ENCODE measurements around the gene RNF14. TPM values are rescaled to one million over a fixed set of nuclear protein-coding genes. Genes with fewer than 3 reads are reported as not detected.
A peak's percentile ranks its signal among the peaks of the same experiment; 100 is the strongest.

RNF14 gene
- total and polyA plus RNA-seq, 9 of the 15 experiments (the other 6 are each of a cell fraction or from before 2014, with no cell fraction given), result 36.3 to 140 (median 75.1) TPM

DNA sequence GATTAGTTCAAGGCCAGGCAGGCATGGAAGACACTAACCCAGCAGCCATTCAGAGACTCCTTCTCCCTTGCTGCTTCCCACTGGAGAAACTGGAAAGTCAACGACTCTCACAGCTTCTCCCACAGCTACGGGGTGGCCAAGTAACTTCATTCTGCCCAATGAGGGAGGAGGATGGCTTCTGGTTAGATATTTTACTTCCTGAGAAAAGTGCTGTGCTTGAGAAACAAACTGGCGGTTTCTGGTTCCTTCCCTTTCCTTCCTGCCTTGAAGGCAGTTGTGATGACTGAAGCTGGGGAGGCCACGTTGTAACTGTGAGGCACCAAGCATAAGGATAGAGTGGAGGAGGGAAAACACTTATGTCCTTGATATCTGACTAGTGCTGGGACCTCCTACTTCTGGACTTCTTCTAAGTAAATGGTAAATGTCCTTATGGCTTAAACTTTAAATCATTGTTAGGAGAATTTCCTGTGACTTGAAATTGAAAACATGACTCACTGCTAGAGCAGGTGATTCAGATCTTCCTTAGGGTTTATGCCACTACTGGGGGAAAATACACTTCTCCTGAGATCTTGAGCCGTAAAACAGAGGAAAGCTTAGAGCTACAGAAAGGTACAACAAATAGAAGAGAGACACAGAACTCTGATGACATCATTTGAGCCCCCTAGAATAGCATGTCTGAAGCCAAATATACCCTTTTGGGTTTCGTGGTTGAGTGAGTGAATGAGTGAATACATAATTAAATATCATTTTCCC lies 47.1 kb downstream of the RNF14 start (continued):
- TF ChIP-seq ZNF280A (IDR thresholded peaks at IDR 0.05; ENCODE audit: low read depth, partially characterized antibody) (no peak), KHSRP (IDR thresholded peaks at IDR 0.05) (no peak), ETV1 (tag; conservative IDR thresholded peaks at IDR 0.05; ENCODE audit: low read depth) (peak; percentile 36; the same call in 1 of the 2 replicates), NFATC3 (IDR thresholded peaks at IDR 0.05) (peak; percentile 51; the same call in 1 of the 2 replicates), ZNF584 (CRISPR knock-in tag; IDR thresholded peaks at IDR 0.05; ENCODE audit: low read depth) (no peak), KDM5B (IDR thresholded peaks at IDR 0.05; ENCODE audit: insufficient replicate concordance, low read depth, low read length) (no peak), SLC30A9 (CRISPR knock-in tag; IDR thresholded peaks at IDR 0.05) (no peak), CREM (IDR thresholded peaks at IDR 0.05; ENCODE audit: low read depth) (no peak), ZNF695 (CRISPR knock-in tag; IDR thresholded peaks at IDR 0.05) (no peak), ZNF507 (tag; conservative IDR thresholded peaks at IDR 0.05) (no peak), ZNF41 (CRISPR knock-in tag; conservative IDR thresholded peaks at IDR 0.05) (no peak), NFRKB (IDR thresholded peaks at IDR 0.05; ENCODE audit: low read depth) (no peak), TBL1XR1 (IDR thresholded peaks at IDR 0.05; ENCODE audit: low read length in 2 of 2) (no peak), MLX (CRISPR knock-in tag; conservative IDR thresholded peaks at IDR 0.05) (no peak), MCM2 (IDR thresholded peaks at IDR 0.05; ENCODE audit: low read depth) (no peak), CEBPG (CRISPR knock-in tag; IDR thresholded peaks at IDR 0.05) (no peak), CEBPG (tag; conservative IDR thresholded peaks at IDR 0.05 in 1 of 2, IDR thresholded peaks at IDR 0.05 in 1 of 2) (no peak; a peak in 1 of 4 replicates), YBX1 (IDR thresholded peaks at IDR 0.05) (no peak), MAFK (IDR thresholded peaks at IDR 0.05; ENCODE audit: low read length) (no peak), SRSF7 (optimal IDR thresholded peaks at IDR 0.05; ENCODE audit: low read depth, low read length) (no peak), ZKSCAN3 (CRISPR knock-in tag; IDR thresholded peaks at IDR 0.05) (no peak)
- TF ChIP-seq, protein P1, sequence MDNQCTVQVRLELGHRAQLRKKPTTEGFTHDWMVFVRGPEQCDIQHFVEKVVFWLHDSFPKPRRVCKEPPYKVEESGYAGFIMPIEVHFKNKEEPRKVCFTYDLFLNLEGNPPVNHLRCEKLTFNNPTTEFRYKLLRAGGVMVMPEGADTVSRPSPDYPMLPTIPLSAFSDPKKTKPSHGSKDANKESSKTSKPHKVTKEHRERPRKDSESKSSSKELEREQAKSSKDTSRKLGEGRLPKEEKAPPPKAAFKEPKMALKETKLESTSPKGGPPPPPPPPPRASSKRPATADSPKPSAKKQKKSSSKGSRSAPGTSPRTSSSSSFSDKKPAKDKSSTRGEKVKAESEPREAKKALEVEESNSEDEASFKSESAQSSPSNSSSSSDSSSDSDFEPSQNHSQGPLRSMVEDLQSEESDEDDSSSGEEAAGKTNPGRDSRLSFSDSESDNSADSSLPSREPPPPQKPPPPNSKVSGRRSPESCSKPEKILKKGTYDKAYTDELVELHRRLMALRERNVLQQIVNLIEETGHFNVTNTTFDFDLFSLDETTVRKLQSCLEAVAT (IDR thresholded peaks at IDR 0.05), result no peak
- TF ChIP-seq, protein P2, sequence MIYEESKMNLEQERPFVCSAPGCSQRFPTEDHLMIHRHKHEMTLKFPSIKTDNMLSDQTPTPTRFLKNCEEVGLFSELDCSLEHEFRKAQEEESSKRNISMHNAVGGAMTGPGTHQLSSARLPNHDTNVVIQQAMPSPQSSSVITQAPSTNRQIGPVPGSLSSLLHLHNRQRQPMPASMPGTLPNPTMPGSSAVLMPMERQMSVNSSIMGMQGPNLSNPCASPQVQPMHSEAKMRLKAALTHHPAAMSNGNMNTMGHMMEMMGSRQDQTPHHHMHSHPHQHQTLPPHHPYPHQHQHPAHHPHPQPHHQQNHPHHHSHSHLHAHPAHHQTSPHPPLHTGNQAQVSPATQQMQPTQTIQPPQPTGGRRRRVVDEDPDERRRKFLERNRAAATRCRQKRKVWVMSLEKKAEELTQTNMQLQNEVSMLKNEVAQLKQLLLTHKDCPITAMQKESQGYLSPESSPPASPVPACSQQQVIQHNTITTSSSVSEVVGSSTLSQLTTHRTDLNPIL (CRISPR knock-in tag; IDR thresholded peaks at IDR 0.05), result no peak

Data from K562 (cell line).